ENCODE results near the gene CAVIN4. TPM values are rescaled to one million over a fixed set of nuclear protein-coding genes. Genes with fewer than 3 reads are reported as not detected.

The CAVIN4 gene
- total RNA-seq, 2 donors from 2014 or later = 0.32 to 0.45 TPM

DNA sequence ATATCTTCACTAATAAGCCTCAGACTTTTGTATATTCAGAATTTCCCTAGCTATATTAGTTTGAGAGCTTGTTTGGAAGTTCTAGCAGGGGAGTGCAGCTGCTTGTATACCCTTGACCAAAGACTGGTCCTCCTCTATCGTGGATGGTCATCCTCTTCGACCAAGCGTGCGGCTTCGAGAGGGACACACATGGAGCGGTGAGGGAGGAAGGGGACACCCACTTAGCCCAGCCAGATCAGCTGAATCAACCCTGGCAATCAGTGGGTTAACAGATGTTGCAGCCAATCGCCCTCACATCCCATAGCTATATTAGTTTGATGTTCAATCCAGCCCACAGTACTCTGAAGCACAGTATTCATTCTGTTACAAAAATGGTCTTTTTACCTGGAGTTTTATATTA is 3.2 kb downstream of the CAVIN4 start:
- no peak for ATAC-seq (replicated peaks)
- Mint-ChIP-seq H3K27ac (no peak overlapping the region), H3K4me1 (no peaks in the 10 kb centered on the region), H3K4me3 (no peak overlapping the region), H3K36me3 (ENCODE audit: low read depth) (no peaks in the 10 kb centered on the region), H3K9me3 (no peaks in the 10 kb centered on the region), H3K27me3 (no peaks in the 10 kb centered on the region)

- no peak for ATAC-seq (replicated peaks)
- Mint-ChIP-seq H3K36me3 (ENCODE audit: low read depth) (no peaks in the 10 kb centered on the region), H3K9me3 (no peaks in the 10 kb centered on the region), H3K4me3 (no peak overlapping the region), H3K4me1 (no peaks in the 10 kb centered on the region), H3K27me3 (no peaks in the 10 kb centered on the region), H3K27ac (no peak overlapping the region)
Measured at GRCh38 chr9:100581661-100582060, 3.8 kb downstream of the CAVIN4 start.

- Mint-ChIP-seq H3K4me1 (no peaks in the 10 kb centered on the region), H3K27ac (no peak overlapping the region), H3K27me3 (no peaks in the 10 kb centered on the region), H3K36me3 (ENCODE audit: low read depth) (no peaks in the 10 kb centered on the region), H3K4me3 (no peak overlapping the region), H3K9me3 (no peaks in the 10 kb centered on the region)
- ATAC-seq (replicated peaks) = no peak
Measured at GRCh38 chr9:100583014-100583802, 5.3 kb downstream of the CAVIN4 start.

DNA sequence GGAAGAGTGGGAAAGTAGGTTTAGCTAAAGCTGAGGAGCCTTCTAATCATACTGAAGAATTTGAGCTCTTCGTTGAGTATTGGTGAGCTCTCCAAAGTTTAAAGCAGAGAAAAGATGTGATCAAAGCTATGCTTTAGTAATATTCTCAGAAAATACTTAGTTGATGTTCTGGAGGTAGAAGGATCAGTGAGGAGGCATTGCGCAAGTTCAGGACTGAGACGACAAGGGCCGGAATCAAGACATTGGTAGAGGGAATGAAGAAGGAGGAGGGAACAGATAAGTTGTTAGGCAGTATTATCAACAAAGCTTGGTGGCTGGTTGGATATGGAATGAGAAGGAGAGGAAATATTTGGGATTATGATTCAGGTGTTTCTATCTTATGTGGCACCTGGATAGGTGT is 7.1 kb downstream of the CAVIN4 start:
- Mint-ChIP-seq H3K9me3 (no peaks in the 10 kb centered on the region), H3K27ac (no peak overlapping the region), H3K27me3 (no peaks in the 10 kb centered on the region), H3K4me1 (no peaks in the 10 kb centered on the region), H3K36me3 (ENCODE audit: low read depth) (no peaks in the 10 kb centered on the region), H3K4me3 (no peak overlapping the region)
- no peak for ATAC-seq (replicated peaks)

GRCh38 chr9:100586093-100586492 is 8.2 kb downstream of the CAVIN4 start:
- ATAC-seq (replicated peaks) = no peak
- Mint-ChIP-seq H3K36me3 (ENCODE audit: low read depth) (no peaks in the 10 kb centered on the region), H3K4me3 (no peak overlapping the region), H3K27ac (no peak overlapping the region), H3K9me3 (no peaks in the 10 kb centered on the region), H3K4me1 (no peaks in the 10 kb centered on the region), H3K27me3 (no peaks in the 10 kb centered on the region)

GRCh38 chr9:100587375-100587774 is 9.5 kb downstream of the CAVIN4 start:
- Mint-ChIP-seq H3K36me3 (ENCODE audit: low read depth) (no peaks in the 10 kb centered on the region), H3K4me3 (no peak overlapping the region), H3K27me3 (no peaks in the 10 kb centered on the region), H3K9me3 (no peaks in the 10 kb centered on the region), H3K27ac (no peak overlapping the region), H3K4me1 (no peaks in the 10 kb centered on the region)
- ATAC-seq (replicated peaks) = no peak

DNA sequence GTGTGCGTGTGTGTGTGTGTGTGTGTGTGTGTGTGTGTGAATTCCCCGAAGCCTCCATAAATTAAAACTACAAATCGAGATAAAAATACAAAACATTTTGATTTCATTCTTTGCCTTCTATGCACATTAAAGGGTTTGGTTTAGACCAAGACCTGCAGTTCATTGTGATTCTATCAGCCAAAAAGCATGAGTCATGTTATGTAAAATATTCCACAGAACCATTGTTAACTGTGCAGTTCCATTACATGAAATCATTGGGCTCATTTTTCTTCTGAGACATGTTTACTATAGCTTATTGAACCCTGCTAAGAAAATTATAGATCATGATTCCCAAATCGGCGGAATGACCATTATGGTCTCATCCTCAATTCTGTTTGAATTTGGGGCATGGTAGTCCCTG is 11.7 kb downstream of the CAVIN4 start:
- Mint-ChIP-seq H3K27ac (no peak overlapping the region), H3K4me1 (no peaks in the 10 kb centered on the region), H3K9me3 (no peaks in the 10 kb centered on the region), H3K4me3 (no peak overlapping the region), H3K36me3 (ENCODE audit: low read depth) (no peaks in the 10 kb centered on the region), H3K27me3 (no peaks in the 10 kb centered on the region)
- ATAC-seq (replicated peaks) = no peak

- Mint-ChIP-seq H3K36me3 (ENCODE audit: low read depth) (no peaks in the 10 kb centered on the region), H3K4me1 (no peaks in the 10 kb centered on the region), H3K4me3 (no peak overlapping the region), H3K9me3 (no peaks in the 10 kb centered on the region), H3K27me3 (no peaks in the 10 kb centered on the region), H3K27ac (no peak overlapping the region)
- no peak for ATAC-seq (replicated peaks)
Measured at GRCh38 chr9:100590481-100590880, 12.6 kb downstream of the CAVIN4 start.

DNA sequence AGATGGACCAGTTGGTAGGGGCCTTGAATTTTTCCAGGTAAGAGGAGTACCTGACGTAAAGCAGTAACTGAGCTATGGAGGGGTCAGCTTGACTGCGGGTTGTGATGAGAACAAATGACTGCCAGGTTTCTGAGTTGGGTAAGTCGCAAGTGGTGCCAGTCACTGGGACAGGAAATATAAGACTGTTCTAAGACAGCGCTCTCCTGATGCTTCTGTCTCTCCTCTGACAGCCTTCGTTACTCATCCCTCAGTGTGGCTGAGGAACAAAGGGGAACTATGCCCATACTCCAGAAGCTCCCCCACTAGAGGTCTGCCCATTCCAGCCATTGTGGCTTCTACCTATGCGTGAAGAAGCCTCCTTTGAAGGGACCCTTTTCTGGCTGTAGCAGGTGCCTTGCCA is 13.3 kb downstream of the CAVIN4 start:
- ATAC-seq (replicated peaks) = no peak
- Mint-ChIP-seq H3K4me3 (no peak overlapping the region), H3K27me3 (no peaks in the 10 kb centered on the region), H3K36me3 (ENCODE audit: low read depth) (no peaks in the 10 kb centered on the region), H3K9me3 (no peaks in the 10 kb centered on the region), H3K27ac (no peak overlapping the region), H3K4me1 (peaks cover 5% of the 10 kb centered on the region)

DNA sequence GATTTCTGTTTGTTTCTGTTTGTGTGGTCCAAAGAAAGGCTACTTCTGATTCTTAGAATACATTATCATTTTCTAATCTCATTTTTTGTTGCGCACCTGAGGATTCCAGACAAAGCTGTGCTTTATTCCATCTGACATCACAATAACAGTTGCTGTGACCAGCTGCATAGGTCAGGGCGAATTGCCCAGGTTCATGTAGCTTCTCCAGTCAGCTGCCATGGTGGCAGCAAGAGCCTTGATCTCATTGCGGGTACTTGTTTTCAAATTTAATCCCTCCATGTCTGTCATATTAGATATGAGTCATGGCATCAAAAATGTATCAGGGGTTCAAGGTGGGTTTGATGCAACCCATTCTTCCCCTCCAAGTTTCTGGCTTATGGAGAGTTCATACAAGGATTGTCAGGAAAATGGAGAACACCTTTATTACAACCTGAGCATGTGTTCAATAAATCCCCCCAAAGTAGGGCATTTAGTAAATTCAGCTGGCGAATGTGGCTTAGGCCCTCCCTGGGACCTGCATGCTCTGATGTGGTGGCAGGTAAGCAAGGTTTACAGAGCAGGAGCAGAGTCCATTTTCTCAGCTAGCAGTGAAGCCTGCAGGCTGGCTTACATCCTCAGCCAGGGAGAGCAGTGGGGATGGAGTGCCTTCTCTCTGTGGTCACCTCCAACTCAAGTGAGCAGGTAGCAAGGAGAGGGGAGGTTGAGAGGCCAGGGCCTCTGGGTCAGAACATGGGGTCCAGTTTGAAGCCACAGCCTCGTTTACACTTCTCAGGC is 13.9 kb downstream of the CAVIN4 start:
- H3K9me3 Mint-ChIP-seq = no peaks in the 10 kb centered on the region
- no peaks in the 10 kb centered on the region for H3K36me3 Mint-ChIP-seq (ENCODE audit: low read depth)
- no peaks in the 10 kb centered on the region for H3K27me3 Mint-ChIP-seq
- peaks cover 5% of the 10 kb centered on the region for H3K4me1 Mint-ChIP-seq
- H3K4me3 Mint-ChIP-seq = no peak overlapping the region
- H3K27ac Mint-ChIP-seq = no peak overlapping the region
- ATAC-seq (replicated peaks) = no peak

- peak; percentile 42 for ATAC-seq (replicated peaks)
- no peaks in the 10 kb centered on the region for H3K9me3 Mint-ChIP-seq
- H3K27me3 Mint-ChIP-seq = no peaks in the 10 kb centered on the region
Measured at GRCh38 chr9:100595391-100596199, 17.7 kb downstream of the CAVIN4 start.

GRCh38 chr9:100597236-100597635 is 19.4 kb downstream of the CAVIN4 start:
- Mint-ChIP-seq H3K27me3 (no peaks in the 10 kb centered on the region), H3K9me3 (no peaks in the 10 kb centered on the region), H3K36me3 (ENCODE audit: low read depth) (no peaks in the 10 kb centered on the region), H3K4me1 (peaks cover 17% of the 10 kb centered on the region), H3K4me3 (peak overlapping the region; percentile 85), H3K27ac (no peak overlapping the region)
- ATAC-seq (replicated peaks) = no peak

More at GRCh38 chr9:100595391-100596199, 17.7 kb downstream of the CAVIN4 start:
- Mint-ChIP-seq H3K4me1 (peaks cover 17% of the 10 kb centered on the region), H3K4me3 (no peak overlapping the region), H3K36me3 (ENCODE audit: low read depth) (no peaks in the 10 kb centered on the region), H3K27ac (no peak overlapping the region)

DNA sequence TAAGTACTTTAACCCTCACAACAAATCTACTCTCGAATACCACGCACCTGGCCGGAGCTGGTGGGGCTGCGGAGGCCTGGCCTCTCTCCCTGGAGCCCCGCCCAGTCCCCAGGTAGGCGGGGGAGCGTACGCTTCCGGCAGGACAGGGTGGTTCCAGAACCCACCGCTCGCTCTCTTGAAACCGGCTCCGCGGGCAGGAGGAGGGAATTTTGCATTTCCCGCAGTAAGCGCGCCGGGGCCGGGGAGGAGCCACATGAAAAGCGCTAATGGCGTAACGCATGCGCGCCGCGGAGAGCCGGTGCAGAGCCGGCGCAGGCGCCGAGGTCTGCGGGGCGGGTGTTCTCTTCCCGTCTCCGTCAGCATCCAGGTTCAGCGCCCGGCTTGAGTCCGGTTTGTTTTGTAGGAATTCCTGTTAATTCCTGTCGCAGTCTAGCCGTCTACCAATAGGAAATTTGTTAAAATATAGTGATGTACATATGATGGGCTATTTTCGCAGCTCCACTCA is 20.8 kb downstream of the CAVIN4 start:
- peak; percentile 90 for ATAC-seq (replicated peaks)
- H3K27me3 Mint-ChIP-seq = no peaks in the 10 kb centered on the region
- peak overlapping the region; percentile 85 for H3K4me3 Mint-ChIP-seq
- H3K27ac Mint-ChIP-seq = peak overlapping the region; percentile 62
- H3K4me1 Mint-ChIP-seq = peaks cover 17% of the 10 kb centered on the region
- no peaks in the 10 kb centered on the region for H3K9me3 Mint-ChIP-seq
- no peaks in the 10 kb centered on the region for H3K36me3 Mint-ChIP-seq (ENCODE audit: low read depth)

- H3K27me3 Mint-ChIP-seq = no peaks in the 10 kb centered on the region
- H3K4me1 Mint-ChIP-seq = peaks cover 17% of the 10 kb centered on the region
- no peaks in the 10 kb centered on the region for H3K36me3 Mint-ChIP-seq (ENCODE audit: low read depth)
- no peak overlapping the region for H3K4me3 Mint-ChIP-seq
- H3K9me3 Mint-ChIP-seq = no peaks in the 10 kb centered on the region
- no peak for ATAC-seq (replicated peaks)
- no peak overlapping the region for H3K27ac Mint-ChIP-seq
Measured at GRCh38 chr9:100600521-100601079, 22.7 kb downstream of the CAVIN4 start.

All from activated T-helper 17 cell treated with anti-CD3 and anti-CD28 coated beads, Interleukin-2, amount 50 U/mL, for 72 hours (primary cell).